Vagina (tissue), 2 donors: ENCODE measurements around the gene OR52J3. TPM values are rescaled to one million over a fixed set of nuclear protein-coding genes. Genes with fewer than 3 reads are reported as not detected.
"Not testable (repeated sequence)": the region's sequence is repeated elsewhere in the genome, so short reads cannot be mapped to it uniquely, and the experiment has no call there.

Experiments
- DNase-seq, 2 donors: peaks; one replicate each; pipeline ENCODE4 v3.0.0-alpha.2; 2017; ENCODE audit errors: extremely low spot score in 2 of 2
- H3K27ac ChIP-seq: fragments of 200-600 bp; sonication (generic); one replicate; pipeline ENCODE4 v1.5.1; 2019
- H3K27me3 ChIP-seq: fragments of 200-600 bp; sonication (generic); one replicate; pipeline ENCODE4 v1.5.1; 2019
- H3K36me3 ChIP-seq, 2 donors: fragments of 200-600 bp; sonication (generic); one replicate each; pipeline ENCODE4 v1.5.1; 2017 to 2019
- H3K4me1 ChIP-seq: fragments of 200-600 bp; sonication (generic); one replicate; pipeline ENCODE4 v1.5.1; 2019
- H3K4me3 ChIP-seq, 2 donors: fragments of 200-600 bp; sonication (generic); 1 replicate in 1 of 2; 2 replicates in 1 of 2; pipeline ENCODE4 v1.5.1; 2016 to 2019
- H3K9me3 ChIP-seq: fragments of 200-600 bp; sonication (generic); one replicate; pipeline ENCODE4 v1.5.1; 2019
- POLR2A ChIP-seq, 2 donors: fragments of 450-650 bp; IDR thresholded peaks; one replicate each; pipeline ENCODE4 v1.6.1; 2017; ENCODE audit warnings: antibody characterized with exemption in 2 of 2, mild to moderate bottlenecking in 2 of 2, moderate library complexity in 2 of 2
- POLR2AphosphoS5 ChIP-seq, 2 donors: sonication (generic); formaldehyde crosslinking; IDR thresholded peaks; one replicate each; pipeline ENCODE4 v1.9.0; 2017; ENCODE audit warnings: antibody characterized with exemption in 2 of 2, mild to moderate bottlenecking in 2 of 2, low read depth in 1 of 2; ENCODE audit not compliant: insufficient read depth in 1 of 2
- intact Hi-C: fragments of 100-400 bp; cut with DNase I; formaldehyde crosslinking; loops from one replicate; pipeline ENCODE4 v1.15.1; 2023
- total RNA-seq: library from RNA; depleted of rRNA; stranded (reverse); fragments of >200 nt; gene quantifications from one replicate; pipeline ENCODE4 v1.2.3, GENCODE V29; 2016
- TF ChIP-seq, protein P1 (sequence below), 3 experiments: fragments of 450-650 bp in 2 of 3; fragments of 200-600 bp in 1 of 3; sonication (generic) in 1 of 3; IDR thresholded peaks; one replicate each; pipeline ENCODE4 v1.5.1; 2017 to 2019; ENCODE audit warnings: antibody characterized with exemption in 3 of 3, mild to moderate bottlenecking in 2 of 3, moderate library complexity in 2 of 3

OR52J3 gene
- total RNA-seq, 1 donor from 2014 or later = not detected

DNA sequence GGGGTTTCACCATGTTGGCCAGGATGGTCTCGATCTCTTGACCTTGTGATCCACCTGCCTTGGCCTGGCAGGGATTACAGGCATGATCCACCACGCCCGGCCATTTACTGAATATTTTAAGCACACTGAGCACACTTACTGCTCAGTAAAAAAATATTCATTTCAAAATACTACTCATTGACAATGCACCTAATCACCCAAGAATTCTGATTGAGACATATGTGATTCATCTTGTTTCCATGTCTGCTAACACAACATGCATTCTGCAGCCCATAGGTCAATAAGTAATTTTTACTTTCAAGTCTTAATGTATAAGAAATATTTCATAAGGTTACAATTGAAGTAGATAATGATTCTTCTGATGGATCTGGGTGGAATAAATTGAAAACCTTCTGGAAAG lies 4.2 kb upstream of the OR52J3 start:
- no peaks in the 10 kb centered on the region for H3K9me3 ChIP-seq
- no peaks in the 10 kb centered on the region for H3K36me3 ChIP-seq
- TF ChIP-seq, protein P1, sequence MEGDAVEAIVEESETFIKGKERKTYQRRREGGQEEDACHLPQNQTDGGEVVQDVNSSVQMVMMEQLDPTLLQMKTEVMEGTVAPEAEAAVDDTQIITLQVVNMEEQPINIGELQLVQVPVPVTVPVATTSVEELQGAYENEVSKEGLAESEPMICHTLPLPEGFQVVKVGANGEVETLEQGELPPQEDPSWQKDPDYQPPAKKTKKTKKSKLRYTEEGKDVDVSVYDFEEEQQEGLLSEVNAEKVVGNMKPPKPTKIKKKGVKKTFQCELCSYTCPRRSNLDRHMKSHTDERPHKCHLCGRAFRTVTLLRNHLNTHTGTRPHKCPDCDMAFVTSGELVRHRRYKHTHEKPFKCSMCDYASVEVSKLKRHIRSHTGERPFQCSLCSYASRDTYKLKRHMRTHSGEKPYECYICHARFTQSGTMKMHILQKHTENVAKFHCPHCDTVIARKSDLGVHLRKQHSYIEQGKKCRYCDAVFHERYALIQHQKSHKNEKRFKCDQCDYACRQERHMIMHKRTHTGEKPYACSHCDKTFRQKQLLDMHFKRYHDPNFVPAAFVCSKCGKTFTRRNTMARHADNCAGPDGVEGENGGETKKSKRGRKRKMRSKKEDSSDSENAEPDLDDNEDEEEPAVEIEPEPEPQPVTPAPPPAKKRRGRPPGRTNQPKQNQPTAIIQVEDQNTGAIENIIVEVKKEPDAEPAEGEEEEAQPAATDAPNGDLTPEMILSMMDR (IDR thresholded peaks at IDR 0.05) = no peak
- TF ChIP-seq POLR2AphosphoS5 (IDR thresholded peaks at IDR 0.05; ENCODE audit: insufficient read depth in 1 of 2, low read depth in 1 of 2) (no peak), POLR2A (IDR thresholded peaks at IDR 0.05) (no peak)
- DNase-seq = no peak
- no peak overlapping the region for H3K27ac ChIP-seq
- no peaks in the 10 kb centered on the region for H3K27me3 ChIP-seq
- intact Hi-C loops = no loop called here
- H3K4me3 ChIP-seq = no peak overlapping the region
- no peaks in the 10 kb centered on the region for H3K4me1 ChIP-seq

- Histone ChIP-seq H3K4me1 (no peaks in the 10 kb centered on the region), H3K27ac (no peak overlapping the region), H3K4me3 (no peak overlapping the region), H3K9me3 (no peaks in the 10 kb centered on the region), H3K36me3 (no peaks in the 10 kb centered on the region), H3K27me3 (no peaks in the 10 kb centered on the region)
- TF ChIP-seq POLR2AphosphoS5 (IDR thresholded peaks at IDR 0.05; ENCODE audit: insufficient read depth in 1 of 2, low read depth in 1 of 2) (no peak), POLR2A (IDR thresholded peaks at IDR 0.05) (no peak)
- TF ChIP-seq, protein P1 (IDR thresholded peaks at IDR 0.05) = no peak
- intact Hi-C loops = no loop called here
- DNase-seq = no peak
These were observed 2.9 kb upstream of the OR52J3 start for GRCh38 chr11:5043380-5043779.

GRCh38 chr11:5046754-5047330 lies 516 bp downstream of the OR52J3 start:
- H3K27me3 ChIP-seq = no peaks in the 10 kb centered on the region
- H3K4me1 ChIP-seq = no peaks in the 10 kb centered on the region
- TF ChIP-seq POLR2A (IDR thresholded peaks at IDR 0.05) = no peak
- TF ChIP-seq, protein P1 (IDR thresholded peaks at IDR 0.05) = no peak
- no peak for TF ChIP-seq POLR2AphosphoS5 (IDR thresholded peaks at IDR 0.05; ENCODE audit: insufficient read depth in 1 of 2, low read depth in 1 of 2)
- H3K9me3 ChIP-seq = no peaks in the 10 kb centered on the region
- intact Hi-C loops = no loop called here
- H3K27ac ChIP-seq = no peak overlapping the region
- no peak for DNase-seq
- no peaks in the 10 kb centered on the region for H3K36me3 ChIP-seq
- H3K4me3 ChIP-seq = no peak overlapping the region

- intact Hi-C loops, H3K9me3 ChIP-seq, DNase-seq, H3K4me3 ChIP-seq, H3K27ac ChIP-seq, H3K27me3 ChIP-seq, H3K36me3 ChIP-seq, H3K4me1 ChIP-seq: not testable (repeated sequence)
These were observed 12.4 kb downstream of the OR52J3 start for GRCh38 chr11:5058679-5059078.

- Histone ChIP-seq H3K4me3 (no peak within 1 kb of the TSS), H3K9me3 (no peaks in the 10 kb centered on the region), H3K27me3 (no peaks in the 10 kb centered on the region), H3K4me1 (no peaks in the 10 kb centered on the region), H3K27ac (no peak within 1 kb of the TSS), H3K36me3 (no peaks in the 10 kb centered on the region)
- no peak for DNase-seq
- TF ChIP-seq POLR2AphosphoS5 (IDR thresholded peaks at IDR 0.05; ENCODE audit: insufficient read depth in 1 of 2, low read depth in 1 of 2) = no peak
- TF ChIP-seq POLR2A (IDR thresholded peaks at IDR 0.05) = no peak
- TF ChIP-seq, protein P1 (IDR thresholded peaks at IDR 0.05) = no peak
- intact Hi-C loops = no loop called here
These were observed 13.1 kb downstream of the OR52J3 start, which contains the start of gene OR52E2 for GRCh38 chr11:5059391-5059790. Gene OR52E2 (minus strand): TSS chr11:5059627. CDS start chr11:5059627, 0 bp downstream.
